ENCODE results near the gene SUN1. TPM values are rescaled to one million over a fixed set of nuclear protein-coding genes. Genes with fewer than 3 reads are reported as not detected.
"Not testable (repeated sequence)": the region's sequence is repeated elsewhere in the genome, so short reads cannot be mapped to it uniquely, and the experiment has no call there.

The SUN1 gene
- total RNA-seq, 2 experiments from 2014 or later, result 50.1 to 53.4 TPM

GRCh38 chr7:922334-923107 lies 90.2 kb downstream of the SUN1 start:
- Mint-ChIP-seq H3K36me3 (peaks cover 28% of the 10 kb centered on the region), H3K27ac (peak overlapping the region; percentile 98), H3K9me3 (no peaks in the 10 kb centered on the region), H3K27me3 (no peaks in the 10 kb centered on the region), H3K4me1 (peaks cover 41% of the 10 kb centered on the region), H3K4me3 (peak overlapping the region; percentile 83)
- peak; percentile 51 for DNase-seq

DNA sequence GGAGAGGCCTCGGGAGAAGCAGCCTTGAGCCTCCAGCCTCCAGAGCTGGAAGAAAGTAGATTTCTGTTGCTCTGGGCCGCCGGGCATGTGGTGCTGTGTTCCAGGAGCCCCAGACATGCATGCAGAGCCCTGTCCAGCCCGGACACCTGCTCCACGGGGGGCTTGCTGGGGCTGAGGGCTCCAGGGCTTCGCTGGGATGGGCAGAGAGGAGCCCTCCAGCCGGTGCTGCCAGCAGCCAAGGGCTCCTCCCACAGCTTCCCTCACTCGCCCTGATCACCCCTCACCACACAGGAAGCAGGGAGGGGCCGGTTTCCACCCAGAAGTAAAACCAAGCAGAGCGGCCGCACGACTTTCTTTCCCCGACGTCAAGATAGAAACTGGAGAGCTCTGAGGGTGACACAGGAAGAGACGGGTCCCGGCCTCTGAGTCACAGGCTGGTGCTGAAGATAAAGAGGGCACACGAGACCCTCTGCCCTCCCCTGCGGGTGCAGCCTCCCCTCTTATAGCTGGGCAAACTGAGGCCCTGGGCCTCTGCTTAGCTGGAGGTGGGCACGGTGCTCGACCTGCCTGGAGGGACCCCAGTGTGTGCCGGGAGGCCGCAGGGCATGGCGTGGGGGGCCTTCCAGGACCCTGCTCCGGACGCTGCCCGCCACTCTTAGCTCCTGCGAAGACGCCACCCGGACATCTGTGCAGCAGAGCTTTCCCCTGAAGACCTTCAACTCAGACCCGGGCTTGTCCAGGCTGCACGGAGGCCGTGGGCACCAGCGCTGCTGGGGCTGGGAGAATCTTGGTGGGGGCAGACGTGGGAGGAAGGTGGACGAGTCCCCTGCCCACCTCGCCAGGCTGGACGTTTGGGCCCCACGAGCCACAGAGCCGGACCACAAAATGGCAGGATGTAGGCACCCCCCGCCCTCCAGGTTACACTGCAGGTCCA lies 91.1 kb downstream of the SUN1 start:
- peaks cover 28% of the 10 kb centered on the region for H3K36me3 Mint-ChIP-seq
- peak; percentile 93 for DNase-seq
- peak overlapping the region; percentile 83 for H3K4me3 Mint-ChIP-seq
- H3K9me3 Mint-ChIP-seq, result no peaks in the 10 kb centered on the region
- H3K27me3 Mint-ChIP-seq, result no peaks in the 10 kb centered on the region
- peak overlapping the region; percentile 98 for H3K27ac Mint-ChIP-seq
- peaks cover 43% of the 10 kb centered on the region for H3K4me1 Mint-ChIP-seq

DNA sequence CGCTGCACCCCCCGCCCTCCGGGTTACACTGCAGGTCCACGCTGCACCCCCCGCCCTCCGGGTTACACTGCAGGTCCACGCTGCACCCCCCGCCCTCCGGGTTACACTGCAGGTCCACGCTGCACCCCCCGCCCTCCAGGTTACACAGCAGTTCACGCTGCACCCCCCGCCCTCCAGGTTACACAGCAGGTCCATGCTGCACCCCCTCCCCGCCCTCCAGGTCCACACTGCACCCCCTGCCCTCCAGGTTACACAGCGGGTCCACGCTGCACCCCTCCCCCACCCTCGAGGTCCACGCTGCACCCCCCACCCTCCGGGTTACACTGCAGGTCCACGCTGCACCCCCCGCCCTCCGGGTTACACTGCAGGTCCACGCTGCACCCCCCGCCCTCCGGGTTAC lies 91.8 kb downstream of the SUN1 start:
- not testable (repeated sequence) for H3K9me3 Mint-ChIP-seq, H3K27me3 Mint-ChIP-seq, H3K27ac Mint-ChIP-seq
- Mint-ChIP-seq H3K4me1 (peaks cover 50% of the 10 kb centered on the region), H3K4me3 (peak overlapping the region; percentile 83), H3K36me3 (peaks cover 31% of the 10 kb centered on the region)
- DNase-seq, result peak; percentile 3

Other genes starting within 250 kb of the SUN1 start
- gene DNAAF5, start 105.8 kb upstream of the SUN1 start, total RNA-seq, result 10 to 100 TPM; 46.8 to 48.5 TPM
- 10 to 100 TPM; 38.1 to 40.2 TPM for gene PRKAR1B, start 105.2 kb upstream of the SUN1 start, total RNA-seq
- 10 to 100 TPM; 35.2 to 39.6 TPM for gene GET4, start 44.1 kb downstream of the SUN1 start, total RNA-seq
- gene ADAP1, start 122.2 kb downstream of the SUN1 start, total RNA-seq, result 10 to 100 TPM; 49.9 to 56.7 TPM
- gene COX19, start 143.1 kb downstream of the SUN1 start, total RNA-seq, result 10 to 100 TPM; 17.7 to 18.1 TPM
- not detected for gene CYP2W1, start 150.7 kb downstream of the SUN1 start, total RNA-seq
- gene GPR146, start 212.1 kb downstream of the SUN1 start, total RNA-seq, result 1 to 10 TPM; 2.4 to 2.8 TPM

All from activated naive CD8-positive, alpha-beta T cell treated with anti-CD3 and anti-CD28 coated beads for 36 hours (primary cell).